Muscle layer of colon (tissue), 2 donors: Measurements from ENCODE around the gene TK2.

ENCODE experiments used
- H3K27ac ChIP-seq: one replicate; pipeline ENCODE4 v1.7.0; 2013; ENCODE audit warnings: low read depth, mild to moderate bottlenecking, low read length, moderate library complexity
- H3K27me3 ChIP-seq, 2 donors: one replicate each; pipeline ENCODE4 v1.7.0; 2013; ENCODE audit warnings: low read length in 2 of 2, mild to moderate bottlenecking in 2 of 2; ENCODE audit not compliant: insufficient read depth in 2 of 2, control insufficient read depth in 1 of 2
- H3K36me3 ChIP-seq: one replicate; pipeline ENCODE4 v1.7.0; 2013; ENCODE audit warnings: mild to moderate bottlenecking, low read length; ENCODE audit not compliant: insufficient read depth
- H3K4me1 ChIP-seq: one replicate; pipeline ENCODE4 v1.7.0; 2013; ENCODE audit warnings: mild to moderate bottlenecking, low read length; ENCODE audit not compliant: insufficient read depth
- H3K4me3 ChIP-seq, 2 donors: one replicate each; pipeline ENCODE4 v1.7.0; 2013; ENCODE audit warnings: low read length in 2 of 2, low read depth in 1 of 2, mild to moderate bottlenecking in 1 of 2, moderate library complexity in 1 of 2
- H3K9ac ChIP-seq: one replicate; pipeline ENCODE4 v1.7.0; 2013; ENCODE audit warnings: low read length
- H3K9me3 ChIP-seq: one replicate; pipeline ENCODE4 v1.7.0; 2013; ENCODE audit warnings: mild to moderate bottlenecking, low read length
- donor health status: abdominal sarcoma.
- donor health status: Adenocarcinoma of cecum.

Gene TK2

GRCh38 chr16:66541388-66542355 is 8.2 kb downstream of the TK2 start:
- Histone ChIP-seq H3K36me3 (peaks cover 30% of the 10 kb centered on the region), H3K4me1 (no peaks in the 10 kb centered on the region), H3K4me3 (no peak overlapping the region), H3K27me3 (no peaks in the 10 kb centered on the region), H3K9ac (no peak overlapping the region), H3K9me3 (no peaks in the 10 kb centered on the region), H3K27ac (no peak overlapping the region)

GRCh38 chr16:66539623-66540469 is 10.1 kb downstream of the TK2 start:
- no peaks in the 10 kb centered on the region for H3K27me3 ChIP-seq
- H3K9me3 ChIP-seq: no peaks in the 10 kb centered on the region
- no peak overlapping the region for H3K9ac ChIP-seq
- H3K36me3 ChIP-seq: peaks cover 45% of the 10 kb centered on the region
- H3K27ac ChIP-seq: no peak overlapping the region
- no peak overlapping the region for H3K4me3 ChIP-seq
- no peaks in the 10 kb centered on the region for H3K4me1 ChIP-seq

- Histone ChIP-seq H3K27me3 (no peaks in the 10 kb centered on the region), H3K4me3 (no peak overlapping the region), H3K9ac (no peak overlapping the region), H3K36me3 (peaks cover 41% of the 10 kb centered on the region), H3K4me1 (no peaks in the 10 kb centered on the region), H3K27ac (no peak overlapping the region), H3K9me3 (no peaks in the 10 kb centered on the region)
Observed at GRCh38 chr16:66538910-66539309, 11.0 kb downstream of the TK2 start.

- H3K36me3 ChIP-seq: peaks cover 31% of the 10 kb centered on the region
- H3K9ac ChIP-seq: no peak overlapping the region
- H3K27me3 ChIP-seq: no peaks in the 10 kb centered on the region
Observed at GRCh38 chr16:66537236-66537635, 12.7 kb downstream of the TK2 start.

GRCh38 chr16:66536525-66536924 is 13.4 kb downstream of the TK2 start:
- no peak overlapping the region for H3K4me3 ChIP-seq
- H3K27me3 ChIP-seq: no peaks in the 10 kb centered on the region
- H3K36me3 ChIP-seq: peaks cover 34% of the 10 kb centered on the region
- no peak overlapping the region for H3K27ac ChIP-seq
- H3K9ac ChIP-seq: no peak overlapping the region
- no peaks in the 10 kb centered on the region for H3K9me3 ChIP-seq
- no peaks in the 10 kb centered on the region for H3K4me1 ChIP-seq

More at GRCh38 chr16:66537236-66537635, 12.7 kb downstream of the TK2 start:
- no peak overlapping the region for H3K4me3 ChIP-seq
- H3K9me3 ChIP-seq: no peaks in the 10 kb centered on the region
- no peak overlapping the region for H3K27ac ChIP-seq
- no peaks in the 10 kb centered on the region for H3K4me1 ChIP-seq

- H3K9ac ChIP-seq: no peak overlapping the region
- H3K27ac ChIP-seq: no peak overlapping the region
- H3K9me3 ChIP-seq: no peaks in the 10 kb centered on the region
- no peak overlapping the region for H3K4me3 ChIP-seq
- H3K36me3 ChIP-seq: peaks cover 52% of the 10 kb centered on the region
- H3K4me1 ChIP-seq: no peaks in the 10 kb centered on the region
- no peaks in the 10 kb centered on the region for H3K27me3 ChIP-seq
Observed at GRCh38 chr16:66534376-66534799, 15.5 kb downstream of the TK2 start.

- no peaks in the 10 kb centered on the region for H3K27me3 ChIP-seq
- H3K9ac ChIP-seq: no peak overlapping the region
- H3K9me3 ChIP-seq: no peaks in the 10 kb centered on the region
- H3K36me3 ChIP-seq: peaks cover 55% of the 10 kb centered on the region
- no peak overlapping the region for H3K4me3 ChIP-seq
- H3K4me1 ChIP-seq: no peaks in the 10 kb centered on the region
- no peak overlapping the region for H3K27ac ChIP-seq
Observed at GRCh38 chr16:66529475-66529874, 20.4 kb downstream of the TK2 start.

GRCh38 chr16:66528294-66528693 is 21.6 kb downstream of the TK2 start:
- Histone ChIP-seq H3K9ac (no peak overlapping the region), H3K36me3 (peaks cover 62% of the 10 kb centered on the region), H3K9me3 (no peaks in the 10 kb centered on the region), H3K4me1 (no peaks in the 10 kb centered on the region), H3K27ac (no peak overlapping the region), H3K4me3 (no peak overlapping the region), H3K27me3 (no peaks in the 10 kb centered on the region)

GRCh38 chr16:66525396-66526180 is 24.3 kb downstream of the TK2 start:
- Histone ChIP-seq H3K4me3 (no peak overlapping the region), H3K27ac (no peak overlapping the region), H3K4me1 (peaks cover 15% of the 10 kb centered on the region), H3K36me3 (peaks cover 47% of the 10 kb centered on the region), H3K27me3 (no peaks in the 10 kb centered on the region), H3K9ac (no peak overlapping the region), H3K9me3 (no peaks in the 10 kb centered on the region)

GRCh38 chr16:66524601-66525164 is 25.2 kb downstream of the TK2 start:
- H3K4me1 ChIP-seq: peaks cover 15% of the 10 kb centered on the region
- H3K4me3 ChIP-seq: no peak overlapping the region
- H3K9ac ChIP-seq: no peak overlapping the region
- H3K9me3 ChIP-seq: no peaks in the 10 kb centered on the region
- H3K27me3 ChIP-seq: no peaks in the 10 kb centered on the region
- no peak overlapping the region for H3K27ac ChIP-seq
- H3K36me3 ChIP-seq: peaks cover 38% of the 10 kb centered on the region
